ENCODE measurements around the gene PRDM7. TPM values are rescaled to one million over a fixed set of nuclear protein-coding genes. Genes with fewer than 3 reads are reported as not detected.
A peak's percentile ranks its signal among the peaks of the same experiment; 100 is the strongest.

The PRDM7 gene
- total and polyA plus RNA-seq, 9 of the 15 experiments (the other 6 are each of a cell fraction or from before 2014, with no cell fraction given) = not detected

- TF ChIP-seq E2F1 (CRISPR knock-in tag; IDR thresholded peaks at IDR 0.05) = peak; percentile 92
- TF ChIP-seq TEAD4 (IDR thresholded peaks at IDR 0.05; ENCODE audit: low read length) = 0 out of 2 replicates have a peak, but pooled peaks have one; percentile 24
- TF ChIP-seq TEAD4 (CRISPR knock-in tag; IDR thresholded peaks at IDR 0.05; ENCODE audit: borderline replicate concordance) = no peak
- no peak for TF ChIP-seq FOXO4 (CRISPR knock-in tag; IDR thresholded peaks at IDR 0.05)
- no peak for TF ChIP-seq SMAD2 (IDR thresholded peaks at IDR 0.05; ENCODE audit: low read depth, low read length)
- TF ChIP-seq AFF1 (IDR thresholded peaks at IDR 0.05; ENCODE audit: low read depth in 1 of 2, partially characterized antibody in 2 of 2) = no peak
- TF ChIP-seq KDM1A (IDR thresholded peaks at IDR 0.05) = no peak
- TF ChIP-seq CHD1 (IDR thresholded peaks at IDR 0.05; ENCODE audit: low read length) = no peak
- TF ChIP-seq HSF4 (CRISPR knock-in tag; IDR thresholded peaks at IDR 0.05; ENCODE audit: borderline replicate concordance) = no peak
- no peak for TF ChIP-seq KLF1 (tag; IDR thresholded peaks at IDR 0.05)
- peak; percentile 38; the same call in 1 of the 2 replicates for TF ChIP-seq MBD2 (IDR thresholded peaks at IDR 0.05; ENCODE audit: borderline replicate concordance, low read depth)
- peak; percentile 82 to 97 for TF ChIP-seq SIN3A (IDR thresholded peaks at IDR 0.05; ENCODE audit: borderline replicate concordance in 2 of 2, control insufficient read depth in 1 of 2, low read depth in 2 of 2, low read length in 2 of 2)
- no peak for TF ChIP-seq ZNF124 (CRISPR knock-in tag; IDR thresholded peaks at IDR 0.05)
- TF ChIP-seq GTF3C2 (IDR thresholded peaks at IDR 0.05; ENCODE audit: borderline replicate concordance, extremely low read depth, insufficient read length) = no peak
- TF ChIP-seq HIVEP1 (CRISPR knock-in tag; IDR thresholded peaks at IDR 0.05) = no peak
- TF ChIP-seq HCFC1 (IDR thresholded peaks at IDR 0.05; ENCODE audit: low read depth, low read length) = peak; percentile 53; the same call in 1 of the 2 replicates
- TF ChIP-seq FOXA3 (CRISPR knock-in tag; conservative IDR thresholded peaks at IDR 0.05 in 1 of 2, IDR thresholded peaks at IDR 0.05 in 1 of 2) = no peak
Measured at GRCh38 chr16:90022209-90023077, 54.7 kb downstream of the PRDM7 start (continued).

Data from K562 (cell line).